Stimulated activated CD8-positive, alpha-beta memory T cell treated with anti-CD3 and anti-CD28 coated beads, Interleukin-4, amount 100 ng/mL, for 1 hour (primary cell): ENCODE data around the gene OR8H1.

Experiments
- DNase-seq, 2 donors: peaks; one replicate each; pipeline ENCODE4 v3.0.0-alpha.2; 2020; ENCODE audit warnings: low read depth in 2 of 2, low spot score in 1 of 2

The OR8H1 gene, protein sequence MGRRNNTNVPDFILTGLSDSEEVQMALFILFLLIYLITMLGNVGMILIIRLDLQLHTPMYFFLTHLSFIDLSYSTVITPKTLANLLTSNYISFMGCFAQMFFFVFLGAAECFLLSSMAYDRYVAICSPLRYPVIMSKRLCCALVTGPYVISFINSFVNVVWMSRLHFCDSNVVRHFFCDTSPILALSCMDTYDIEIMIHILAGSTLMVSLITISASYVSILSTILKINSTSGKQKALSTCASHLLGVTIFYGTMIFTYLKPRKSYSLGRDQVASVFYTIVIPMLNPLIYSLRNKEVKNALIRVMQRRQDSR

DNA sequence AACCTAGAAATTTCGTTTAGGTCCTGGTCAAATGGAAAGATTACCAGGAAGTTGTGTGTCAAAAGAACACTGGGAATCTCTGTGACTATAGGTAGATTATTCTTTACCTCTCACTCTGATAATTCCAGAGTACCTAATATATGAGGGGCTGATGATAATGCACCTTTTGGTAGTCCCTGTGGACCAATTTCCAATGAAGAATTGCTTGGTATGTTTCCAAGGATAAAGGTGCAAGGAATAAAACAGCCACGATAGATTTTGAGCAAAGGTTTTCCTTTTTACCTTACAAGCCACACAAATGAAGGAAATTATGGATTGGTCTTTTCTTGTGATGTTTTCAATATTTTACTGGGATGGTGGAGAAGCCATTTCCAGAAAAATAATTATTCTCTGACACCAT is at the start of gene OR8H1:
Gene OR8H1, minus strand, starts transcription at position 101 of the 400 bp plus-strand sequence. CDS start 1,192 bp downstream, outside the sequence.
- no peak for DNase-seq

DNA sequence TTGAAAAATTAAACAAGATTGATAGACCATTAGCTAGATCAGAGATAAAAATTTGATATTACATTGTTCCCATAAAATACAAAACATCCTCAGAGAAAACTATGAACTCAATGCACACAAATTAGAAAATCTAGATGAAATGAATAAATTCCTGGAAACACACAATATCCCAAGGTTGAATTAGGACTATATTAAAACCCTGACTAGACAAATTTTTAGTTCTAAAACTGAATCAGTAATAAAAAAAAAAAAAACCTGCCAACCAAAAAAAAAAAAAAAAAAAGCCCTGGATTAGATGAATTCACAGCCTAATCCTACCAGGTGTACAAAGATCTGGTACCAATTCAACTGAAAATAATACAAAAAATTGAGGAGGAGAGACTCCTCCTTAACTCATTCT is 48.2 kb upstream of the OR8H1 start:
- DNase-seq = no peak

DNA sequence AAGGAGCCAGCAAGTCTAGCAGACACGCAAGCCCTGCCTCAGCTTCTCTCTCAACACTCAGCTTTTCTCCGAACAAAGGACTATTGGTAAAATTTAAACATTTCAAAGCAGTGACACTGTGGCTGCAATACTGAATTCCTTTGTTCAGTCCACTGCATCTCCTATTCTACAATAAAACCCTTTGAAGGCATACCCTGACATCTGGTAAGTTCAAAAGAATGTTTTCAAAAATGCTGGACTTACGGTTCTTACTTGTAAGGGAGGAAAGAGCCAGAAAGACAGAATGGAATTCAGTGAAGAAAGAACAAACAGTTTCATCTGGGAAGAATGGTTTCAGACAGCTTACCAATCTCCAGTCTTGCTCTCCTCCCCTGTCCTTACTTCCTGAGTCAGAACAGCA is 41.1 kb upstream of the OR8H1 start:
- DNase-seq = no peak

DNA sequence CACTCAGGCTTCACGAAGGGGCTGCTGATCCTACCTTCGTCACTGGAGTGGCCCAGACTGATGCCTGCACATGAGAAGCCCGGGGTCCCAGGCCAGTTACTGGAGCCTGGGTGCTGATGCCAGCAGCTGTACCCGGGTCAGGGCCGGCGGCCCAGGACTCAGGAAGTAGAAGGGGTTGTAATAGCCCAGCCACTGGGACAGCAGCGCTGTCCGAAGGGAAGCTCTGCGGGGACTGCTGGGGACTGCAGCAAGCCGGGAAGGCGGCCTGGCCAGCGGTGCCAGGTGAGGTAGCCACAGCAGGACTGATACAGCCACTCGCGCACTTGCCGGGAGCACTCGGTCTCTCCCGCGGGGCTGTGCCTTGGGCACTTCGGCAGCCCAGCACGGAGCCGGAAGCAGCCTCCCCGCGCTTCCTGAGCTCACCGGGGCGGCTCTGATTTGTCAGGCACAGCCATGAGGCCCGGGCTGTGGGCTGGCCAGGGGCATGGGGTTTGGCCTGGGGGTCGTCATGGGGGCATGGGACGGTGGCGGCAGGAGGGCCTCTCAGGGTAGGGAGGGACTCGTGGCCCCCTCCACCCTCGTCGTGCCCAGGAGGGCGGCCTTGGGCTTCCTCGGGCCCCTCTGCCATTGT is 39.9 kb upstream of the OR8H1 start:
- DNase-seq = no peak

DNA sequence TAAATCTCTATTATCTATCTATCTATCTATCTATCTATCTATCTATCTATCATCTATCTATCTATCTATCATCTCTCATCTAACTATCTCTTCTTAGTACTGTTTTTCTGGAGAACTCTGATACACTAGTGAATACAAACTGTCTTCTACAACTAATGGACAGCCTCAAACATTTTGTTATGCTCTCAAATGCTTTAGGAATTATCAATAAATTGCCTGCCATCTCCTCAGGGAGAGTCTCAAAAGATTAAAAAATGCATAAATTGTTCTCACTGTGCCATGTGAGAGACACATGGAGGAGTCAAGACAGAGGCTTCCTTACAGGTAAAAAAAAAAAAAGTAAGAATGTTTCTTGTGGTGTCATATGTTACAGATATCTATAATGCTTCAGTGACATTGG is 22.8 kb upstream of the OR8H1 start, which contains the start of gene OR8K3:
Gene OR8K3, plus strand, starts transcription at position 301 of the 400 bp plus-strand sequence. CDS start 3,163 bp downstream, outside the sequence.
- DNase-seq = no peak

DNA sequence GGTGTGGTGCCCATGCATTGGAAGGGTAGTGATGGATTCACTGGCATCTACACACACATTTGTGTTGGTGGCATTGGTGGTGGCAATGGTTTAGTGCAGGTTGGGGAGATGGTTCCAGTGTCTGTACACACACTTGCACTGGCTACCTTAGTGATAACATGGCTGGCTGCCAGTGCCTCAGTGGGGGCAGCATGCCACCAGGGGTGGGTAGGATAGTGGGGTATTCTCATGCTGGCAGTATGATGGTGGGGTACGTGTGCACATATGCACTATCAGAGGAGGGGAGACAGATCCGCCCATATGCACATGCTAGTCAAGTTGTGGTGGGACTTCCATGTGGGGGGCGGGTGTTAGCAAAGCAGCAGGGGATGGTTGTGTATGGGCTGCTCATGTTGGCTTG is 15.8 kb upstream of the OR8H1 start:
- no peak for DNase-seq

DNA sequence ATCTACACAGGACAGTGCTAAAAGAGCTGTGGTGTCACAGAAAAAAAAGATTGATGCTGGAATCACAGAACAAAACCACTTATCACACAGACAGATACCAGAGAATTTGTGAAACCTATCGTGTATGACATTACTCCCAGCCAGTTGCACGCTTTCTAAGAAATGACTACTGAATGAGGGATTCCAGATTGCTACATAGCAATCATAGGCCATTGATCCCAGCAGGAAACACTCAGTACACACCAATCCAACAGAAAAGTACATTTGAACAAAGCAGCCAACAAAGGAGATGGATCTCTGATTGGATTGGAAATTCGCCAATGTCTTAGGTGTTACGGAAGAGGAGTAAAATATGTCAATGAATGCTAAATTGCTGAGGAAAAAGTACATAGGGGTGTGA is 4.8 kb upstream of the OR8H1 start:
- no peak for DNase-seq

DNA sequence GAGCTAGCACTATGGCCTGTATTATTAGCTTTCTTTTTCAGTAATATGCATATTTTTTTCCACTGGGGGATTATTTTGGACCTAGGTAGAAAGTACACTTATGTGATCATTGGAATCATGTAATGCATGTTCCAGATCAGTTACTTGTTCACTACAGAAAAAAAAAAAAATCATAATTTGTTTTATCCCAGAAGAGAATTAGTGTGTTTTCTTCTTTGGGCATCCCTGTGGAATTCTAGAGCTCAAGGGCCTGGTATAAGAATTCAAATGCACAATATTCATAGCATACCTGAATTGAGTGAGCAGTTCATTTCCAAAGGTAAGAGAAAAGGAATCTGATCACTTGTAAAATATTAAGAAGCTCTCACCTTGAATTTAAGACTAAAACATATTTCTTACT is 18.2 kb downstream of the OR8H1 start, which contains the start of gene OR5T1:
Gene OR5T1, plus strand, starts transcription at position 301 of the 400 bp plus-strand sequence. CDS start 1,485 bp downstream, outside the sequence.
- DNase-seq = no peak

DNA sequence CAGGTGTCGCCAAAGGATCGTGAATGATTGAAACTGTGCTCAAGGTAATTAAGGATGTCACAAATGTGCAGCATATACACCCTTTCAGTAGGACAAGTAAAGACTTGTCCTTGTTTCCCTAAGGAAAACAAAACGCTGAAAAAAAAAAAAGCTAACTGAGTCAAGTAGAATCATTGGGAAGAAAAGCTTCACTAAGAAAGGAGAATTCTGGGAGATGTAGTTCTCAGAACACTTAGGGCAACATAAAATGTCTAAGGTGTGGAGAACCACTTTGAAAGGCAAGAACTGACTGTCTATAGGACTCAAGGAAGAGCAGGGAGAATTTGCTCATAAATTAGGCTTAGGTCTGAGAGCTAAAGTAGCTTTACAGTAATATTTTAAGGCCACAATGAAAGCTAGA is 21.0 kb downstream of the OR8H1 start:
- DNase-seq = no peak

DNA sequence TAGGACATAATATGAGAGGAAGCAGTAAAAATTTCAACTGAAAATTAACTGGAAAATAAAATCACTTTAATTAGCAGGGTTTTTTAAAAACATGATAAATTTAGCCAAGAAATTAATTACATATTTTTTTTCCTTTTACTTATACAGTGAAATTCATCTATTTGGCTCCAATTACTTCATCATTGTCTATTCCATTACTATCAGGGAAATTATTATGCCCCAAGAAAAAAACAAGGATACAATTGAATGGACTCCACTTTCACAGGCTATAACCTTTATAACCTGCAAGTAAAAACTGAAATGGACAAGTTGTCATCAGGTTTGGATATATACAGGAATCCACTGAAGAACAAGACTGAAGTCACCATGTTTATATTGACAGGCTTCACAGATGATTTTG is 40.1 kb downstream of the OR8H1 start, which contains the start of gene OR5T3:
Gene OR5T3, plus strand, starts transcription at position 301 of the 400 bp plus-strand sequence. Its CDS starts 0 bp downstream, at position 301.
- DNase-seq = no peak
